ENCODE results near the gene SPIRE2. TPM values are rescaled to one million over a fixed set of nuclear protein-coding genes. Genes with fewer than 3 reads are reported as not detected.

The SPIRE2 gene
- polyA plus RNA-seq, 1 donor from 2014 or later, result 45.0 TPM

GRCh38 chr16:89911375-89911774 is 83.1 kb downstream of the SPIRE2 start:
- no peaks in the 10 kb centered on the region for H3K27me3 ChIP-seq (ENCODE audit: insufficient read depth, low read depth, low read length)
- no peak overlapping the region for H3K27ac ChIP-seq (ENCODE audit: low read length)
- H3K4me3 ChIP-seq (ENCODE audit: low read length), result no peak overlapping the region
- no peaks in the 10 kb centered on the region for H3K9me3 ChIP-seq (ENCODE audit: low read length)
- no peak overlapping the region for H3K9ac ChIP-seq (ENCODE audit: low read length)
- TF ChIP-seq, protein P1, sequence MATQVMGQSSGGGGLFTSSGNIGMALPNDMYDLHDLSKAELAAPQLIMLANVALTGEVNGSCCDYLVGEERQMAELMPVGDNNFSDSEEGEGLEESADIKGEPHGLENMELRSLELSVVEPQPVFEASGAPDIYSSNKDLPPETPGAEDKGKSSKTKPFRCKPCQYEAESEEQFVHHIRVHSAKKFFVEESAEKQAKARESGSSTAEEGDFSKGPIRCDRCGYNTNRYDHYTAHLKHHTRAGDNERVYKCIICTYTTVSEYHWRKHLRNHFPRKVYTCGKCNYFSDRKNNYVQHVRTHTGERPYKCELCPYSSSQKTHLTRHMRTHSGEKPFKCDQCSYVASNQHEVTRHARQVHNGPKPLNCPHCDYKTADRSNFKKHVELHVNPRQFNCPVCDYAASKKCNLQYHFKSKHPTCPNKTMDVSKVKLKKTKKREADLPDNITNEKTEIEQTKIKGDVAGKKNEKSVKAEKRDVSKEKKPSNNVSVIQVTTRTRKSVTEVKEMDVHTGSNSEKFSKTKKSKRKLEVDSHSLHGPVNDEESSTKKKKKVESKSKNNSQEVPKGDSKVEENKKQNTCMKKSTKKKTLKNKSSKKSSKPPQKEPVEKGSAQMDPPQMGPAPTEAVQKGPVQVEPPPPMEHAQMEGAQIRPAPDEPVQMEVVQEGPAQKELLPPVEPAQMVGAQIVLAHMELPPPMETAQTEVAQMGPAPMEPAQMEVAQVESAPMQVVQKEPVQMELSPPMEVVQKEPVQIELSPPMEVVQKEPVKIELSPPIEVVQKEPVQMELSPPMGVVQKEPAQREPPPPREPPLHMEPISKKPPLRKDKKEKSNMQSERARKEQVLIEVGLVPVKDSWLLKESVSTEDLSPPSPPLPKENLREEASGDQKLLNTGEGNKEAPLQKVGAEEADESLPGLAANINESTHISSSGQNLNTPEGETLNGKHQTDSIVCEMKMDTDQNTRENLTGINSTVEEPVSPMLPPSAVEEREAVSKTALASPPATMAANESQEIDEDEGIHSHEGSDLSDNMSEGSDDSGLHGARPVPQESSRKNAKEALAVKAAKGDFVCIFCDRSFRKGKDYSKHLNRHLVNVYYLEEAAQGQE (IDR thresholded peaks at IDR 0.05; ENCODE audit: borderline replicate concordance), result no peak
- TF ChIP-seq MXI1 (conservative IDR thresholded peaks at IDR 0.05; ENCODE audit: poor library complexity, severe bottlenecking) (no peak), EZH2 (IDR thresholded peaks at IDR 0.05; ENCODE audit: borderline replicate concordance, insufficient read depth, low read length, poor library complexity, severe bottlenecking) (no peak), SMC3 (conservative IDR thresholded peaks at IDR 0.05; ENCODE audit: poor library complexity) (no peak), CTCF (IDR thresholded peaks at IDR 0.05; ENCODE audit: poor library complexity, severe bottlenecking) (no peak), TAF1 (IDR thresholded peaks at IDR 0.05; ENCODE audit: low read depth) (no peak)
- H3K79me2 ChIP-seq (replicated peaks; ENCODE audit: insufficient read depth, low read length), result no peaks in the 10 kb centered on the region
- H3F3A ChIP-seq (ENCODE audit: insufficient read depth, low read length, poor library complexity, severe bottlenecking), result no peaks in the 10 kb centered on the region
- no peaks in the 10 kb centered on the region for H3K9me2 ChIP-seq (ENCODE audit: insufficient read depth, low read length)
- no peaks in the 10 kb centered on the region for H3K36me3 ChIP-seq (ENCODE audit: insufficient read depth, low read length)
- H2AFZ ChIP-seq (ENCODE audit: low read depth, low read length), result no peak overlapping the region
- H4K20me1 ChIP-seq (ENCODE audit: insufficient read depth), result no peaks in the 10 kb centered on the region
- H3K4me2 ChIP-seq (ENCODE audit: low read length), result no peak overlapping the region

DNA sequence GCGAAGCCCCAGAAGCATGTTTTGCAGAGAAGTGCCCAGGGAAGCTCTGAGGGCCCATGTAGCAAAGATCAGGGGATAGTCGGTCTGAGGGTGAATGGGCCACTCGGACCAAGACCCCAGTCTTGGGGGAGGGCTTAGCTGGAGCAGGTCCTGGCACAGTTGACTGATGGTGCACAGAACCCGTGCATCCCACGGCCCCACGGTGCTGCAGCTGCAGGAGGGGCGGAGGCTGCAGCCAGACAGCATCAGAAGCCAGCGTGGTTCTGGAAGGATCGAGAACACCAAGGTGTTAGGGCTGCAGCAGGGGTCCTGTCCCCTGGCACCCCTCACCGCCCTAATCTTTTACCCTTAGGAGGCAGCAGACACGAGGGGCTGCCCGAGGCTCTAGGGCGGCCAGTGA is 83.9 kb downstream of the SPIRE2 start:
- Histone ChIP-seq H3F3A (ENCODE audit: insufficient read depth, low read length, poor library complexity, severe bottlenecking) (no peaks in the 10 kb centered on the region), H3K36me3 (ENCODE audit: insufficient read depth, low read length) (no peaks in the 10 kb centered on the region), H2AFZ (ENCODE audit: low read depth, low read length) (no peak overlapping the region), H3K9me3 (ENCODE audit: low read length) (no peaks in the 10 kb centered on the region), H3K4me2 (ENCODE audit: low read length) (no peak overlapping the region), H4K20me1 (ENCODE audit: insufficient read depth) (no peaks in the 10 kb centered on the region), H3K4me3 (ENCODE audit: low read length) (no peak overlapping the region), H3K27me3 (ENCODE audit: insufficient read depth, low read depth, low read length) (no peaks in the 10 kb centered on the region), H3K9me2 (ENCODE audit: insufficient read depth, low read length) (no peaks in the 10 kb centered on the region), H3K27ac (ENCODE audit: low read length) (no peak overlapping the region), H3K9ac (ENCODE audit: low read length) (no peak overlapping the region), H3K79me2 (replicated peaks; ENCODE audit: insufficient read depth, low read length) (no peaks in the 10 kb centered on the region)
- TF ChIP-seq SMC3 (conservative IDR thresholded peaks at IDR 0.05; ENCODE audit: poor library complexity), result no peak
- TF ChIP-seq CTCF (IDR thresholded peaks at IDR 0.05; ENCODE audit: poor library complexity, severe bottlenecking), result no peak
- TF ChIP-seq MXI1 (conservative IDR thresholded peaks at IDR 0.05; ENCODE audit: poor library complexity, severe bottlenecking), result no peak
- TF ChIP-seq TAF1 (IDR thresholded peaks at IDR 0.05; ENCODE audit: low read depth), result no peak
